ENCODE measurements around the gene UGGT2. TPM values are rescaled to one million over a fixed set of nuclear protein-coding genes. Genes with fewer than 3 reads are reported as not detected.

UGGT2 gene
- total RNA-seq, 2 experiments from 2014 or later, result 0.16 TPM; not detected in 1

- H3K36me3 Mint-ChIP-seq, result peaks cover 16% of the 10 kb centered on the region
- peaks cover 2% of the 10 kb centered on the region for H3K9me3 Mint-ChIP-seq
- H3K4me3 Mint-ChIP-seq, result no peak overlapping the region
- H3K27ac Mint-ChIP-seq, result no peak overlapping the region
- no peak for DNase-seq
- H3K27me3 Mint-ChIP-seq, result no peaks in the 10 kb centered on the region
- H3K4me1 Mint-ChIP-seq, result peaks cover 10% of the 10 kb centered on the region
Measured at GRCh38 chr13:95752677-95753076, 300.5 kb downstream of the UGGT2 start.

Other genes with a start within 250 kb of the UGGT2 start
- gene HS6ST3, start 36.7 kb upstream of the UGGT2 start, total RNA-seq, result not detected

Measured in activated naive CD8-positive, alpha-beta T cell treated with anti-CD3 and anti-CD28 coated beads for 36 hours (primary cell).